Right atrium auricular region (tissue), 2 donors: Measurements from ENCODE around the gene MMP24. TPM values are rescaled to one million over a fixed set of nuclear protein-coding genes. Genes with fewer than 3 reads are reported as not detected.
"Not testable (repeated sequence)": the region's sequence is repeated elsewhere in the genome, so short reads cannot be mapped to it uniquely, and the experiment has no call there.

Experiments
- DNase-seq: peaks from one replicate; pipeline ENCODE4 v3.0.0-alpha.2; 2019; ENCODE audit warnings: low spot score
- H3K27ac ChIP-seq, 2 donors: fragments of 200-600 bp; sonication (generic); 1 replicate in 1 of 2; 2 replicates in 1 of 2; pipeline ENCODE4 v1.5.1; 2016 to 2019
- H3K27me3 ChIP-seq, 2 donors: fragments of 200-600 bp; sonication (generic); one replicate each; pipeline versions ENCODE4 v1.5.1 to v1.6.0; 2017 to 2019
- H3K36me3 ChIP-seq: fragments of 200-600 bp; sonication (generic); one replicate; pipeline ENCODE4 v1.5.1; 2016
- H3K4me1 ChIP-seq, 2 donors: fragments of 200-600 bp; sonication (generic); one replicate each; pipeline versions ENCODE4 v1.5.1 to v1.6.0; 2017 to 2019
- H3K4me3 ChIP-seq, 2 donors: fragments of 200-600 bp; sonication (generic); 1 replicate in 1 of 2; 2 replicates in 1 of 2; pipeline ENCODE4 v1.5.1; 2017 to 2019; ENCODE audit warnings: mild to moderate bottlenecking in 1 of 2, moderate library complexity in 1 of 2
- H3K9me3 ChIP-seq, 2 donors: fragments of 200-600 bp; sonication (generic); one replicate each; pipeline ENCODE4 v1.5.1; 2019
- total RNA-seq, 2 donors: library from RNA; depleted of rRNA; stranded (reverse); fragments of >200 nt; gene quantifications; one replicate each; pipeline ENCODE4 v1.1.0, GENCODE V29; 2016
- TF ChIP-seq, protein P1 (sequence below), 2 donors: fragments of 200-600 bp; sonication (generic); IDR thresholded peaks; one replicate each; pipeline ENCODE4 v1.5.1; 2019; ENCODE audit warnings: antibody characterized with exemption in 2 of 2

The MMP24 gene
- total RNA-seq, 2 donors from 2014 or later, result 2.2 to 3.8 TPM

DNA sequence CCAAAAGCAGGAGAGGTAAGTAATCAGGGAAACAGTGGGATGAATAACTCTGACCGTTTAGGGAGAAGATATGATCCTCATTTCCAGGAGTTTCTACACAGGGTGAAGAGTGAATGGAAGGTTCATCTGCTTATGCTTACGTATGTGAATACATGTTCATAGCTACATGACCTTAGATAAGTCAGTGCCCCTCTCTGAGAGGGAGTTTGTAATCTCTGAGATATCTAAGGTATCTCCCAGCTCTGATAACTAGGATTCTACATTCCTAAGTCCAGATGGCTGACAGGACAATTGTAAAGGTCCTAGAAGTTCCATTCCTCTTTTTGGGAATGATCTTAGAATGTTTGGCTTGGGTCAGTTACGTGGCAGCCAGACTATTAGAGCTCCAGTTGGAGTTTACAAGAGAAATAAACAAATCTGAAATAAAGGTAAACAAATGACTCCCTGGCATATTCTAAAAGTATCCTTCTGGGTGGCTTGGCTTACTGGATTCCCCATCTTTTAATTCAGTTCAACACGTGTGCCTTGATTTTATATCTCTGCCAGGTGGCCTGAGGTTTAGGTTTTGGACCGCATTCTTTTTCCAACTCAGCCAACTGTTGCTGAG is 38.8 kb upstream of the MMP24 start:
- H3K36me3 ChIP-seq, result no peaks in the 10 kb centered on the region
- no peaks in the 10 kb centered on the region for H3K27me3 ChIP-seq
- TF ChIP-seq, protein P1, sequence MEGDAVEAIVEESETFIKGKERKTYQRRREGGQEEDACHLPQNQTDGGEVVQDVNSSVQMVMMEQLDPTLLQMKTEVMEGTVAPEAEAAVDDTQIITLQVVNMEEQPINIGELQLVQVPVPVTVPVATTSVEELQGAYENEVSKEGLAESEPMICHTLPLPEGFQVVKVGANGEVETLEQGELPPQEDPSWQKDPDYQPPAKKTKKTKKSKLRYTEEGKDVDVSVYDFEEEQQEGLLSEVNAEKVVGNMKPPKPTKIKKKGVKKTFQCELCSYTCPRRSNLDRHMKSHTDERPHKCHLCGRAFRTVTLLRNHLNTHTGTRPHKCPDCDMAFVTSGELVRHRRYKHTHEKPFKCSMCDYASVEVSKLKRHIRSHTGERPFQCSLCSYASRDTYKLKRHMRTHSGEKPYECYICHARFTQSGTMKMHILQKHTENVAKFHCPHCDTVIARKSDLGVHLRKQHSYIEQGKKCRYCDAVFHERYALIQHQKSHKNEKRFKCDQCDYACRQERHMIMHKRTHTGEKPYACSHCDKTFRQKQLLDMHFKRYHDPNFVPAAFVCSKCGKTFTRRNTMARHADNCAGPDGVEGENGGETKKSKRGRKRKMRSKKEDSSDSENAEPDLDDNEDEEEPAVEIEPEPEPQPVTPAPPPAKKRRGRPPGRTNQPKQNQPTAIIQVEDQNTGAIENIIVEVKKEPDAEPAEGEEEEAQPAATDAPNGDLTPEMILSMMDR (IDR thresholded peaks at IDR 0.05), result no peak
- no peak for DNase-seq
- no peak overlapping the region for H3K27ac ChIP-seq
- H3K4me3 ChIP-seq, result no peak overlapping the region
- peaks cover 0 to 18% of the 10 kb centered on the region in 2 donors for H3K4me1 ChIP-seq
- H3K9me3 ChIP-seq, result no peaks in the 10 kb centered on the region

DNA sequence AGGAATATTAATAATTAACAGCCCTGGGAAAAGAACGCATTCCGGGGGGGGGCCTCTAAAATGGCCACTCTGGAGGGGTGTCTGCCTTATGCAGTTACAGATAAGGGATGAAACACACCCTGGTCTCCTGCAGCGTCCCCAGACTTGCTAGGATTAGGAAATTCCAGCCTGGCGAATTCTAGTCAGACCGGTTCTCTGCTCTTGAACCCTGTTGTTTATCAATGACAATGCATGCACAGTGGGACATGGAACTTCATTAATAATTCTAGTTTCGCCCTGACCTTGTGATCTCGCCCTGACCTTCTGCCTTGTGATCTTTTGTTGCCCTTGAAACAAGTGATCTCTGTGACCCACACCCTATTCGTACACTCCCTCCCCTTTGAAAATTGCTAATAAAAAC is 37.3 kb upstream of the MMP24 start:
- H3K4me1 ChIP-seq, result peaks cover 0 to 18% of the 10 kb centered on the region in 2 donors
- not testable (repeated sequence) for H3K36me3 ChIP-seq, H3K9me3 ChIP-seq, DNase-seq, H3K27ac ChIP-seq, H3K27me3 ChIP-seq, H3K4me3 ChIP-seq

DNA sequence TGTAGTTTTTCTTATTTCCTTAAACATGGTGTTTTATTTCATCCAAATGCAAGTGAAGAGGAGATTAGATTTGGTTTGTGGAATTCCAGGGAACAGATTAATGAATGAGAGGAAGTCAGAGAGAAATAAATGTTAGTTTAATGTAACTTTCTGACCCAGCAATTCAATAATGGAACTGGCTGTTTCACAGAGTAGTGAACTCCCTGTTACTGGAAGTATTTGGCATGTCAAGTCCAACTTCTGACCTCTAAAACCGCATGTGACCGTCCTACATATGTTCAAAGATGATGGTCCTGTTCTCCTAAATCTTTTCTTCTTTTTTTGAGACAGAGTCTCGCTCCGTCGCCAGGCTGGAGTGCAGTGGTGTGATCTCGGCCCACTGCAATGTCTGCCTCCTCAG is 35.9 kb upstream of the MMP24 start:
- Histone ChIP-seq H3K27ac (no peak overlapping the region), H3K27me3 (no peaks in the 10 kb centered on the region), H3K4me3 (no peak overlapping the region), H3K9me3 (no peaks in the 10 kb centered on the region), H3K4me1 (peaks cover 0 to 18% of the 10 kb centered on the region in 2 donors), H3K36me3 (no peaks in the 10 kb centered on the region)
- no peak for DNase-seq
- TF ChIP-seq, protein P1 (IDR thresholded peaks at IDR 0.05), result no peak

DNA sequence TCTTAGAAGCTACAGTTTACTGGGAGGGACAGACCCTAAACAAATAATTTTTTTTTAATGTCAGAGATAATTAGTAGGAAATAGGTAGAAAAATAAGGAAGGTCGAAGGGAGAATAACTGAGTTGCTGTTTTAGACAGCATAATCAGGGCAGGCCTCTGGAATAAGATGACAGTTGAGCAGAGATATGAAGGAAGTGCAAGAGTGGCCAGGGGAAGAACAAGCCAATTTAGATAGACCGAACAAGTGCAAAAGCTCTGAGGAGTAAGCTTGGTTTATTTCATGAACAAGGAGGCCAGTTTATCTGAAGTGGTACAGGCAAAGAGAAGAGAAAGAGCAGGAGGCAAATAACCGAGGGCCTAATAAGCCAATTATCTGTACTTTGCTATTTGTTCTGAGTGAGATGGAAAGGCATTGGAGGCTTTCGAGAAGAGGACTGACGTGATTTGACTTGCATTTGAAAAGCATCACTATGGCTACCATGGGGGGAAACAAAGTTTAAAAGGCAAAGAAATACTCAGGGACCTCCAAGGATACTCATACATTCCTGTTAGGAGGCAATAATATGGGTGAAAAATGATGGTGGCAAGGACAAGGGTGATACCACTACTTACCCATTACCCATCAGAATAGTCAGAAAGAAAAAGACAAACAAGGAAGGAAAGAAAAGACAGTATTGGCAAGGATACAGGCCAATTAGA is 34.9 kb upstream of the MMP24 start:
- Histone ChIP-seq H3K27ac (no peak overlapping the region), H3K4me1 (peaks cover 0 to 18% of the 10 kb centered on the region in 2 donors), H3K27me3 (no peaks in the 10 kb centered on the region), H3K36me3 (no peaks in the 10 kb centered on the region), H3K4me3 (no peak overlapping the region), H3K9me3 (peaks cover 2 to 8% of the 10 kb centered on the region in 2 donors)
- no peak for DNase-seq
- TF ChIP-seq, protein P1 (IDR thresholded peaks at IDR 0.05), result no peak

DNA sequence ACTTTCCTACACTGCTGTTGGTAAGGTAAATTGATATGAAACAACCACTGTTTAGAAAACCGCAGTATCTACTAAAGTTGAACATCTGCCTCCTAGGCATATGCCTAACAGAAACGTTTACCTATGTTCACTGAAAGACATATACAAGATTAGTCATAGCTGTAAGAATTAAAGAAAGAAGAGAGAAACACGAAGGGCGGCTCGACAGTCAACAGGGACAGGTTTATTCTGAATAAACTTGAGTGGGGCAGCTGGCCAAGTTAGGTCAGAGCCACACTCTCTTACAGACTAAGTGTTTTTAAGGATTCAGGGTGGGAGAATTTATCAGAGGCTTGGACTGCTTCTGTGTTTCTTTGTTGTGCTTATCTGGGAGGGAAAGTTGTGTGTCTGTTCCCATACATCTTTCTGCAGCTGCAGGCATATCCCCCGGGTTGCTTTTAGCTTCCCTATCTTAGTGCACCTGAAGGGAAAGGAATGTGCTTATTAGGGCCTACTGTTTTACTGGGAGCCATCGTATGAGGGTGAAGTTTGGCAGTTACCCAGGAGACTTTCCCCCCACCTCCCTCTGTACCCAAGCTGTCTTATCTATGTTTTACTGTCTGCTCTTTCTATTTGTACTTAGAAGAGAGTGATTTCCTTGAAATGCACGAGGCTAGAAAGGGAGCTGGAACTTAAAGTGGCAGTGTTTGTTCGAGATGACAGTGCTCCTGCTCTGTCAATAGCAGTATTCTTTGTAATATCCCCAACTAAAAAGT is 34.2 kb upstream of the MMP24 start:
- Histone ChIP-seq H3K9me3 (peaks cover 2 to 13% of the 10 kb centered on the region in 2 donors), H3K4me3 (no peak overlapping the region), H3K27me3 (no peaks in the 10 kb centered on the region), H3K4me1 (peaks cover 0 to 18% of the 10 kb centered on the region in 2 donors), H3K36me3 (no peaks in the 10 kb centered on the region), H3K27ac (no peak overlapping the region)
- no peak for DNase-seq
- TF ChIP-seq, protein P1 (IDR thresholded peaks at IDR 0.05), result no peak

DNA sequence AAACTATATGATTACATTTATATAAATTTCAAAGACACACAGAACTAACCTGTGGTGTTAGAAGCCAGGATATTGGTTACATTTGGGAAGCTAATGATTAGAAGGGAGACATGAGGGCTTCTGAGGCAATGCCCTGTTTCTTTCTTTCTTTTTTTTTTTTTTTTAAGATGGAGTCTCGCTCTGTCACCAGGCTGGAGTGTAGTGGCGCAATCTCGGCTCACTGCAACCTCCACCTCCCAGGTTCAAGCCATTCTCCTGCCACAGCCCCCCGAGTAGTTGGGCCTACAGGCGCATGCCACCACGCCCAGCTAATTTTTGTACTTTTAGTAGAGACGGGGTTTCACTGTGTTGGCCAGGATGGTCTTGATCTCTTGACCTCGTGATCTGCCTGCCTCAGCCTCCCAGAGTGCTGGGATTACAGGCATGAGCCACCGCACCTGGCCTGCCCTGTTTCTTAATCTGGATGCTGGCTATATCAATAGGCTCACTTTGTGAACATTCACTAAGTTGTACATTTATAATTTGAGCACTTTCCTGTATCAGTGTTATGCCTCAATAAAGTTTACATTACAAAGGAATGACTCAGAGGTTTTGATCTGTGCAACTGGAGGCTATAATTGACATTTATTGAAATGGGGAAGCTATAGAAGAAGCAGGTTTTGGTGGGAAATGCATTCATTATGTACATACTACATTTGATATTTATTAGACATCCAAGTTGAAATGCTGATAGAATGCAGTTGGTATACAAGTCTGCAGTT is 33.3 kb upstream of the MMP24 start:
- not testable (repeated sequence) for DNase-seq, H3K27me3 ChIP-seq, H3K36me3 ChIP-seq, H3K27ac ChIP-seq, H3K4me3 ChIP-seq
- peaks cover 2 to 14% of the 10 kb centered on the region in 2 donors for H3K9me3 ChIP-seq
- peaks cover 0 to 18% of the 10 kb centered on the region in 2 donors for H3K4me1 ChIP-seq
